ENCODE data around the gene ZNF432. TPM values are rescaled to one million over a fixed set of nuclear protein-coding genes. Genes with fewer than 3 reads are reported as not detected.

Gene ZNF432
- total and polyA plus RNA-seq, 12 donors, result 2.3 to 32.1 (median 12.5) TPM

DNA sequence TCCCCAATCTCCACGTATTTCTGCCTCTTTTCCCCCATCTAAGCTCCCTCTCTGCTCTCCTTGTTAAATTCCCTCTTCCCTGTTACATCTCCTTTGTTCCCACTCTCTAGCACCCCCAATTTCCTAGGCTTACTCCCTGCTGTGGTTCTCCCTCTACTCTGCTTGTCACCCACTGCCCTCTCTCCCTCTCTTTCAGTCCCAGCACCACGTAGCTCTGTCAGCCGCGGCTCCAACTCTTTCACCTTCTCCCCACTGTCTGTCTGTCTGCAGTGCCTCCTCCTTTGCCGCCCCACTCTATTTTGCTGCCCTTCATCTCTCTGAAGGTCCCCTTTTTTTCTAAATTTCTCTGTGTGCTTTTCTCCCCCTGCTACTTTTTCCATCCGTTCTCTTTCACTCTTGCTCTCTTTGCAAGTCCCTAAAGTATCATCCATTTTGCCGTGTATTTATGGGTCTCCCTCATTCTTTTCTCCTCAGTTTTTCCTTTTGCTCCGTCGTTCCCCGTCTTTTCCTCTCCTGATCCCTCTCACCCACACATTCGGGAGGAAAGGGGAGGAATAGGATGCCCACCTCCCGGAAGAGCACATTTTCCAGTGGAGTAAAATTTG, 46.0 kb upstream of the ZNF432 start:
- TF ChIP-seq CTCF (IDR thresholded peaks at IDR 0.05) (no peak), POLR2A (IDR thresholded peaks at IDR 0.05) (no peak)
- peaks cover 0 to 4% (median 0%) of the 10 kb centered on the region in 3 donors for H3K9me3 ChIP-seq (replicated peaks in 1 of 3)
- peaks cover 14 to 16% of the 10 kb centered on the region in 2 donors for H3K4me1 ChIP-seq (replicated peaks in 1 of 2)
- intact Hi-C loops (cut with DNase I), result no loop called here
- peak overlapping the region in 3 of 4 donors; percentile 64 to 85 (median 79) for H3K4me3 ChIP-seq
- H3K27me3 ChIP-seq, result no peaks in the 10 kb centered on the region
- peak overlapping the region in 3 of 5 donors; percentile 57 to 83 (median 58) for H3K27ac ChIP-seq
- no peak for DNase-seq
- WGBS, 4 donors, result 5 to 8% (median 7%) methylated on average over 12 of the region's 12 CpGs
- no peaks in the 10 kb centered on the region for H3K36me3 ChIP-seq (replicated peaks in 1 of 2)

DNA sequence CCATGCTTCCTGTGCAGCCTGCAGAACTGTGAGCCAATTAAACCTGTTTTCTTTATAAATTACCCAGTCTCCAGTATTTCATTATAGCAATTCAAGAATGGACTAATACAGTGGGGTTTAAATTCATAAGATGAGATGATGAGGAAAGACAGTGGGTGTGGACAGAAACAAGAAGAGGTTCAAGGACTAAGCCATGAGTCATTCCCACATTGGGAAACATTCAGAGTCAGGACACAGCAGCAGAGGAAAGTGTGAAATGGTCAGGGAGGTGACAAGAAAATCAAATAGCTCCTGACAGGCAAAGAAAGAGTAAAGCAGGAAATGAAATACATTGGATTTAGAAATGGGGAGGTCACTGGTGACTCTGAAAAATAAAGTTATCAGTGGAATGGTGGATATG, 37.8 kb upstream of the ZNF432 start:
- Histone ChIP-seq H3K9me3 (replicated peaks in 1 of 3) (no peaks in the 10 kb centered on the region), H3K27ac (peak overlapping the region in 1 of 5 donors; percentile 23), H3K36me3 (replicated peaks in 1 of 2) (peaks cover 0 to 61% of the 10 kb centered on the region in 2 donors), H3K4me1 (replicated peaks in 1 of 2) (no peaks in the 10 kb centered on the region), H3K27me3 (no peaks in the 10 kb centered on the region), H3K4me3 (no peak overlapping the region)
- TF ChIP-seq POLR2A (IDR thresholded peaks at IDR 0.05) (no peak), CTCF (IDR thresholded peaks at IDR 0.05) (no peak)
- DNase-seq, result peak in 4 of 7 donors; percentile 36 to 69 (median 43)
- intact Hi-C loops (cut with DNase I), result no loop called here

- 89 to 94% (median 93%) methylated on average over 5 of the region's 5 CpGs for WGBS, 4 donors
- Histone ChIP-seq H3K4me3 (no peak overlapping the region), H3K27ac (no peak overlapping the region), H3K27me3 (no peaks in the 10 kb centered on the region), H3K36me3 (replicated peaks in 1 of 2) (peaks cover 0 to 38% of the 10 kb centered on the region in 2 donors), H3K9me3 (replicated peaks in 1 of 3) (peaks cover 5 to 35% (median 10%) of the 10 kb centered on the region in 3 donors), H3K4me1 (replicated peaks in 1 of 2) (no peaks in the 10 kb centered on the region)
- intact Hi-C loops (cut with DNase I), result no loop called here
- no peak for TF ChIP-seq CTCF (IDR thresholded peaks at IDR 0.05)
- TF ChIP-seq POLR2A (IDR thresholded peaks at IDR 0.05), result no peak
- DNase-seq, result no peak
Measured at GRCh38 chr19:52070496-52070895, 21.9 kb upstream of the ZNF432 start.

DNA sequence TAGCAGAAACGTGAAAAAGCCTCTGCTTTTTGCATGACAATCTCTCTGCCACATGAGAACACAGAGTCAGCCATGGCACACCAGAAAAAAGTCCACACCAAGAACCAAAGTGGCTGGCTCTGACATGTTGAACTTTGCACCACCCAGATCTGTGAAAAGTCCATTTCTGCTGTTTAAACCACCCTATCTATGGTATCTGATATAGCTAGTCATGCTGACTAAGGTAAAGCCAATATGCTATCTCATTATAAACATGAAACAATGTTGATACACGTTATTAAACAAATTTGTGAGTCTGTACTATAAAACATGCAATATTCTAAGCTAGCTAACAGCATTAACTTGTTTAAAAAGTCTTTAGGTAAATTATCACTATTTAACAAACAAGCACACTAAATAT, 21.0 kb upstream of the ZNF432 start:
- Histone ChIP-seq H3K4me1 (replicated peaks in 1 of 2) (no peaks in the 10 kb centered on the region), H3K27me3 (no peaks in the 10 kb centered on the region), H3K9me3 (replicated peaks in 1 of 3) (peaks cover 5 to 43% (median 10%) of the 10 kb centered on the region in 3 donors), H3K36me3 (replicated peaks in 1 of 2) (peaks cover 0 to 30% of the 10 kb centered on the region in 2 donors), H3K27ac (no peak overlapping the region), H3K4me3 (no peak overlapping the region)
- intact Hi-C loops (cut with DNase I), result no loop called here
- 91 to 100% (median 92%) methylated on average over 2 of the region's 2 CpGs for WGBS, 4 donors
- no peak for TF ChIP-seq CTCF (IDR thresholded peaks at IDR 0.05)
- no peak for TF ChIP-seq POLR2A (IDR thresholded peaks at IDR 0.05)
- no peak for DNase-seq
